A673 (cell line): ENCODE data around the gene MTHFD1. TPM values are rescaled to one million over a fixed set of nuclear protein-coding genes. Genes with fewer than 3 reads are reported as not detected.

Experiments used
- BruUV-seq: library from RNA; stranded (reverse); fragments of 400-500 nt; replicated peaks from 2 replicates; lab custom pipeline; 2021; lab: Mats Ljungman, UMichigan
- CTCF ChIA-PET: fragments of 300-600 bp; sonication (Branson Sonifier 250); formaldehyde crosslinking; loops from one replicate; lab custom pipeline; 2022; ENCODE audit warnings: antibody characterized with exemption; lab: Charles Lee
- POLR2A ChIA-PET: fragments of 300-600 bp; sonication (Branson Sonifier 250); formaldehyde crosslinking; loops from one replicate; lab custom pipeline; 2022; ENCODE audit warnings: antibody characterized with exemption; ENCODE audit not compliant: low non-redundant PET; lab: Charles Lee
- DNase-seq: peaks from one replicate; pipeline ENCODE4 v3.0.0-alpha.2; 2015; ENCODE audit warnings: low spot score
- H3K27ac ChIP-seq: fragments of 200-600 bp; sonication (generic); 2 replicates; pipeline ENCODE4 v1.5.1; 2016; ENCODE audit warnings: mixed run types, low read depth, mild to moderate bottlenecking, mixed read lengths, antibody characterized with exemption, low read length; ENCODE audit not compliant: poor library complexity, severe bottlenecking
- H3K27me3 ChIP-seq: fragments of 200-600 bp; sonication (generic); replicated peaks from 2 replicates; pipeline ENCODE4 v1.6.1; 2017; ENCODE audit warnings: mixed run types, low read depth, mild to moderate bottlenecking, mixed read lengths, antibody characterized with exemption, low read length; ENCODE audit not compliant: insufficient read depth, poor library complexity
- H3K36me3 ChIP-seq: fragments of 200-600 bp; sonication (generic); 2 replicates; pipeline ENCODE4 v1.6.1; 2016; ENCODE audit warnings: mixed run types, mild to moderate bottlenecking, mixed read lengths, antibody characterized with exemption, low read length; ENCODE audit not compliant: insufficient read depth, poor library complexity, severe bottlenecking
- H3K4me1 ChIP-seq: fragments of 200-600 bp; sonication (generic); 2 replicates; pipeline ENCODE4 v1.6.1; 2017; ENCODE audit warnings: mixed run types, mild to moderate bottlenecking, mixed read lengths, antibody characterized with exemption, low read length; ENCODE audit not compliant: insufficient read depth, poor library complexity, severe bottlenecking
- H3K4me3 ChIP-seq: fragments of 200-600 bp; sonication (generic); 2 replicates; pipeline ENCODE4 v1.5.1; 2016; ENCODE audit warnings: low read depth, mixed run types, mild to moderate bottlenecking, mixed read lengths, low read length; ENCODE audit not compliant: poor library complexity, severe bottlenecking
- H3K9me3 ChIP-seq: fragments of 200-600 bp; sonication (generic); 2 replicates; pipeline ENCODE4 v1.6.1; 2016; ENCODE audit warnings: mixed run types, low read depth, mild to moderate bottlenecking, mixed read lengths, antibody characterized with exemption, low read length; ENCODE audit not compliant: poor library complexity, severe bottlenecking
- CTCF ChIP-seq: fragments of 300-800, 200-600 bp; sonication (generic); conservative IDR thresholded peaks from 2 replicates; pipeline ENCODE4 v1.5.1; 2017; ENCODE audit warnings: low read depth, mild to moderate bottlenecking, antibody characterized with exemption, low read length, moderate library complexity, mixed read lengths
- EZH2 ChIP-seq: fragments of 200-600 bp; sonication (generic); IDR thresholded peaks from 2 replicates; pipeline ENCODE4 v1.6.1; 2017; ENCODE audit warnings: borderline replicate concordance, low read depth, mild to moderate bottlenecking, mixed read lengths, antibody characterized with exemption, low read length; ENCODE audit not compliant: poor library complexity, severe bottlenecking
- intact Hi-C: fragments of 100-400 bp; cut with micrococcal nuclease; formaldehyde crosslinking; loops from one replicate; pipeline ENCODE4 v1.10.0; 2022; ENCODE audit not compliant: unreplicated experiment
- total RNA-seq: library from RNA; stranded (reverse); gene quantifications from 2 replicates; pipeline ENCODE4 v1.2.3, GENCODE V29; 2021

Gene MTHFD1
- total RNA-seq, 1 experiment from 2014 or later = 293 TPM

GRCh38 chr14:64340560-64341196 is 47.5 kb upstream of the MTHFD1 start:
- TF ChIP-seq CTCF = no peak
- TF ChIP-seq EZH2 = no peak
- H3K36me3 ChIP-seq = no peaks in the 10 kb centered on the region
- no TSS peak for BruUV-seq
- H3K9me3 ChIP-seq = peaks cover 9% of the 10 kb centered on the region
- ChIA-PET CTCF (no interaction called here), POLR2A (no interaction called here)
- no peak for DNase-seq
- no peak overlapping the region for H3K27ac ChIP-seq
- intact Hi-C loops = loop anchor here (5.0 kb wide), 3 partner anchors 137 to 422 kb away; no protein-coding TSS in a partner anchor
- no peak overlapping the region for H3K4me3 ChIP-seq
- H3K4me1 ChIP-seq = peaks cover 10% of the 10 kb centered on the region
- H3K27me3 ChIP-seq = no peaks in the 10 kb centered on the region

GRCh38 chr14:64347748-64348147 is 40.4 kb upstream of the MTHFD1 start:
- Histone ChIP-seq H3K9me3 (no peaks in the 10 kb centered on the region), H3K36me3 (no peaks in the 10 kb centered on the region), H3K4me1 (no peaks in the 10 kb centered on the region), H3K4me3 (no peak overlapping the region), H3K27ac (no peak overlapping the region), H3K27me3 (no peaks in the 10 kb centered on the region)
- intact Hi-C loops = no loop called here
- no peak for TF ChIP-seq CTCF
- no peak for TF ChIP-seq EZH2
- BruUV-seq = no TSS peak
- POLR2A ChIA-PET = no interaction called here
- CTCF ChIA-PET = no interaction called here
- DNase-seq = no peak

GRCh38 chr14:64349741-64350490 is 38.2 kb upstream of the MTHFD1 start:
- Histone ChIP-seq H3K4me3 (no peak overlapping the region), H3K27me3 (no peaks in the 10 kb centered on the region), H3K36me3 (no peaks in the 10 kb centered on the region), H3K4me1 (no peaks in the 10 kb centered on the region), H3K9me3 (no peaks in the 10 kb centered on the region), H3K27ac (no peak overlapping the region)
- intact Hi-C loops = loop anchor here (10.0 kb wide), 1 partner anchor 535 kb away; no protein-coding TSS in a partner anchor
- POLR2A ChIA-PET = no interaction called here
- CTCF ChIA-PET = interaction anchor here (0.5 to 0.6 kb wide), 2 partner anchors 80 to 553 kb away, joined by 3 read pairs; no protein-coding TSS in a partner anchor
- DNase-seq = no peak
- BruUV-seq = no TSS peak
- TF ChIP-seq EZH2 (no peak), CTCF (no peak)
